HepG2 (cell line): ENCODE data around the gene ACOXL. TPM values are rescaled to one million over a fixed set of nuclear protein-coding genes. Genes with fewer than 3 reads are reported as not detected.

Source experiments
- CBFB ChIP-seq: sonication (generic); formaldehyde crosslinking; IDR thresholded peaks from 2 replicates; pipeline ENCODE4 v1.4.0; 2020; ENCODE audit warnings: missing genetic modification reagents
- DR1 ChIP-seq: sonication (generic); formaldehyde crosslinking; IDR thresholded peaks from 2 replicates; pipeline ENCODE4 v1.8.0; 2021; ENCODE audit warnings: mild to moderate bottlenecking, missing genetic modification reagents, inconsistent platforms
- FOXK1 ChIP-seq: sonication (generic); formaldehyde crosslinking; IDR thresholded peaks from 2 replicates; pipeline ENCODE4 v1.4.0; 2020; ENCODE audit warnings: low read depth, missing genetic modification reagents, borderline replicate concordance
- GATAD2A ChIP-seq: IDR thresholded peaks from 2 replicates; pipeline ENCODE4 v1.6.1; 2016
- HOXD1 ChIP-seq: sonication (generic); formaldehyde crosslinking; IDR thresholded peaks from 2 replicates; pipeline ENCODE4 v1.5.0; 2020; ENCODE audit warnings: missing genetic modification reagents
- NFE2L1 ChIP-seq: sonication (generic); formaldehyde crosslinking; IDR thresholded peaks from 2 replicates; pipeline ENCODE4 v1.4.0; 2020; ENCODE audit warnings: missing genetic modification reagents, mild to moderate bottlenecking, borderline replicate concordance
- PITX1 ChIP-seq: sonication (generic); formaldehyde crosslinking; IDR thresholded peaks from 2 replicates; pipeline ENCODE4 v1.5.1; 2020; ENCODE audit warnings: mild to moderate bottlenecking, missing genetic modification reagents
- ZFX ChIP-seq: sonication (generic); formaldehyde crosslinking; IDR thresholded peaks from 2 replicates; pipeline ENCODE4 v1.4.0; 2020; ENCODE audit warnings: mild to moderate bottlenecking, low read depth, missing genetic modification reagents, moderate library complexity
- polyA plus RNA-seq, 8 experiments: library from polyadenylated mRNA; depleted of rRNA in 3 of 8; stranded (reverse) in 7 of 8; unstranded in 1 of 8; fragments of >200 nt; fragmentation: Illumina TruSeq in 4 of 8; extraction: Trizol in 4 of 8; gene quantifications; 2 replicates each; pipeline versions ENCODE4 v1.2.1 to v1.2.3, GENCODE V29; 2011 to 2016; ENCODE audit warnings: low read depth in 4 of 8, missing spikeins in 1 of 8, mixed read lengths in 1 of 8; ENCODE audit not compliant: insufficient read depth in 1 of 8
- total RNA-seq, 5 experiments: library from RNA; depleted of rRNA; stranded (reverse); fragments of >200 nt; fragmentation: Illumina TruSeq; extraction: Trizol; gene quantifications; 2 replicates each; pipeline ENCODE4 v1.2.3, GENCODE V29; 2016; ENCODE audit warnings: low read depth in 1 of 5
- TF ChIP-seq, protein P1 (sequence below): sonication (generic); formaldehyde crosslinking; IDR thresholded peaks from 2 replicates; pipeline ENCODE4 v1.5.0; 2020; ENCODE audit warnings: missing genetic modification reagents
- TF ChIP-seq, protein P2 (sequence below): sonication (generic); formaldehyde crosslinking; IDR thresholded peaks from 2 replicates; pipeline ENCODE4 v1.5.0; 2020; ENCODE audit warnings: mild to moderate bottlenecking, missing genetic modification reagents, moderate library complexity
- TF ChIP-seq, protein P3 (sequence below): sonication (generic); formaldehyde crosslinking; IDR thresholded peaks from 2 replicates; pipeline ENCODE4 v1.9.0; 2021; ENCODE audit warnings: missing genetic modification reagents, borderline replicate concordance

The ACOXL gene
- total and polyA plus RNA-seq, 2 of the 13 experiments (the other 11 are each of a cell fraction or from before 2014, with no cell fraction given): not detected

DNA sequence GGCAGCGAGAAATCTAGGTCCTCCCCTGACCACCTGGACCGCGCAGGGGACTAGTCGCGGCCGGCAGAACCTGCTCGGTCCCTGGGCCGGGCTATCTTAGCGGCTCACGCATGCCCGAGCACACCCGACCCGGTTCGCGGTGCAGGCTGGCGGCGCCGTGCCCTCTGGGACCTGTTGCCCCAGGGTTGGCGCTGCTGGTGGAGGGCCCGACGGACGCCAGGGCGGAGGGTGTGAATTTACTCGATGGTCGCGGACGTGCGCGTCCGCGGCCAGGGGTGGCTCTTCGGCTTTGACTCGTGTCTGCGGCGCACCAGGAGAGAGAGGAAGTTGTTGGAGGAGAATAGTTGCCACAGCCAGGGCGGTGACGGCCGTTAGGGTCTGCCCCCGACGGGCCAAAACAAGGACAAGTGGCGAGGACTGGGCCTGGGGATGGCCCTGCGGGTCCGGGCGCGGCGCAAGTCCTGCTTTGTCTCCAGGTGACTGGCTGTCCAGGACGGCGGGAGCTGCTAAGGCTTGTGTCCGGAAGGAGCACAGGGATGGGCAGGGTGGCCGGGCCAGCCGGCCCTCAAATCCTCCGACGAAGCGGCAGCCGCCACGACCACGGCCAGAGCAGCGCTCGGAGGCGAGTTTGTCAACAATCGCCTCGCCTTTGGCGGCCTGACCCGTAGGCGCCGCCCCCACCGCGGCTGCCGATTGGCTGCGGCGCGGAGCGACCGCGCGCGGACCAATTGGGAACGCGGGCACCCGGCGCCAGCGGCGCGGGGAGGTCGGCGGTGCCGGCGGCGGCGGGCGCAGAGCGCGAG lies 389.7 kb downstream of the ACOXL start (continued):
- TF ChIP-seq, protein P1, sequence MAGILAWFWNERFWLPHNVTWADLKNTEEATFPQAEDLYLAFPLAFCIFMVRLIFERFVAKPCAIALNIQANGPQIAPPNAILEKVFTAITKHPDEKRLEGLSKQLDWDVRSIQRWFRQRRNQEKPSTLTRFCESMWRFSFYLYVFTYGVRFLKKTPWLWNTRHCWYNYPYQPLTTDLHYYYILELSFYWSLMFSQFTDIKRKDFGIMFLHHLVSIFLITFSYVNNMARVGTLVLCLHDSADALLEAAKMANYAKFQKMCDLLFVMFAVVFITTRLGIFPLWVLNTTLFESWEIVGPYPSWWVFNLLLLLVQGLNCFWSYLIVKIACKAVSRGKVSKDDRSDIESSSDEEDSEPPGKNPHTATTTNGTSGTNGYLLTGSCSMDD (CRISPR knock-in tag): peak; percentile 56; the same call in 1 of the 2 replicates
- TF ChIP-seq GATAD2A (no peak), HOXD1 (peak; percentile 47; the same call in 1 of the 2 replicates), DR1 (CRISPR knock-in tag) (peak; percentile 80), NFE2L1 (CRISPR knock-in tag) (no peak), CBFB (CRISPR knock-in tag) (no peak; the same call in 1 of the 2 replicates), PITX1 (CRISPR knock-in tag) (0 out of 2 replicates have a peak, but pooled peaks have one; percentile 44), FOXK1 (peak; percentile 55; the same call in 1 of the 2 replicates), ZFX (CRISPR knock-in tag) (peak; percentile 62; the same call in 1 of the 2 replicates)
- TF ChIP-seq, protein P2, sequence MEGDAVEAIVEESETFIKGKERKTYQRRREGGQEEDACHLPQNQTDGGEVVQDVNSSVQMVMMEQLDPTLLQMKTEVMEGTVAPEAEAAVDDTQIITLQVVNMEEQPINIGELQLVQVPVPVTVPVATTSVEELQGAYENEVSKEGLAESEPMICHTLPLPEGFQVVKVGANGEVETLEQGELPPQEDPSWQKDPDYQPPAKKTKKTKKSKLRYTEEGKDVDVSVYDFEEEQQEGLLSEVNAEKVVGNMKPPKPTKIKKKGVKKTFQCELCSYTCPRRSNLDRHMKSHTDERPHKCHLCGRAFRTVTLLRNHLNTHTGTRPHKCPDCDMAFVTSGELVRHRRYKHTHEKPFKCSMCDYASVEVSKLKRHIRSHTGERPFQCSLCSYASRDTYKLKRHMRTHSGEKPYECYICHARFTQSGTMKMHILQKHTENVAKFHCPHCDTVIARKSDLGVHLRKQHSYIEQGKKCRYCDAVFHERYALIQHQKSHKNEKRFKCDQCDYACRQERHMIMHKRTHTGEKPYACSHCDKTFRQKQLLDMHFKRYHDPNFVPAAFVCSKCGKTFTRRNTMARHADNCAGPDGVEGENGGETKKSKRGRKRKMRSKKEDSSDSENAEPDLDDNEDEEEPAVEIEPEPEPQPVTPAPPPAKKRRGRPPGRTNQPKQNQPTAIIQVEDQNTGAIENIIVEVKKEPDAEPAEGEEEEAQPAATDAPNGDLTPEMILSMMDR (CRISPR knock-in tag): no peak
- TF ChIP-seq, protein P3, sequence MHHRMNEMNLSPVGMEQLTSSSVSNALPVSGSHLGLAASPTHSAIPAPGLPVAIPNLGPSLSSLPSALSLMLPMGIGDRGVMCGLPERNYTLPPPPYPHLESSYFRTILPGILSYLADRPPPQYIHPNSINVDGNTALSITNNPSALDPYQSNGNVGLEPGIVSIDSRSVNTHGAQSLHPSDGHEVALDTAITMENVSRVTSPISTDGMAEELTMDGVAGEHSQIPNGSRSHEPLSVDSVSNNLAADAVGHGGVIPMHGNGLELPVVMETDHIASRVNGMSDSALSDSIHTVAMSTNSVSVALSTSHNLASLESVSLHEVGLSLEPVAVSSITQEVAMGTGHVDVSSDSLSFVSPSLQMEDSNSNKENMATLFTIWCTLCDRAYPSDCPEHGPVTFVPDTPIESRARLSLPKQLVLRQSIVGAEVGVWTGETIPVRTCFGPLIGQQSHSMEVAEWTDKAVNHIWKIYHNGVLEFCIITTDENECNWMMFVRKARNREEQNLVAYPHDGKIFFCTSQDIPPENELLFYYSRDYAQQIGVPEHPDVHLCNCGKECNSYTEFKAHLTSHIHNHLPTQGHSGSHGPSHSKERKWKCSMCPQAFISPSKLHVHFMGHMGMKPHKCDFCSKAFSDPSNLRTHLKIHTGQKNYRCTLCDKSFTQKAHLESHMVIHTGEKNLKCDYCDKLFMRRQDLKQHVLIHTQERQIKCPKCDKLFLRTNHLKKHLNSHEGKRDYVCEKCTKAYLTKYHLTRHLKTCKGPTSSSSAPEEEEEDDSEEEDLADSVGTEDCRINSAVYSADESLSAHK: no peak
